MG63 (cell line): ENCODE measurements around the gene BMPR2. TPM values are rescaled to one million over a fixed set of nuclear protein-coding genes. Genes with fewer than 3 reads are reported as not detected.
"Not testable (repeated sequence)": the region's sequence is repeated elsewhere in the genome, so short reads cannot be mapped to it uniquely, and the experiment has no call there.

Experiments
- DNase-seq: peaks from one replicate; pipeline ENCODE4 v3.0.0-alpha.2; 2020
- H3K27me3 ChIP-seq: fragments of 250-450 bp; sonication (Bioruptor Pico); 2 replicates; pipeline ENCODE4 v1.5.1; 2020; ENCODE audit warnings: mild to moderate bottlenecking, moderate library complexity
- H3K36me3 ChIP-seq: fragments of 250-450 bp; sonication (Bioruptor Pico); 2 replicates; pipeline ENCODE4 v1.5.1; 2020; ENCODE audit warnings: mild to moderate bottlenecking, moderate library complexity
- H3K4me3 ChIP-seq: fragments of 250-450 bp; sonication (Bioruptor Pico); 2 replicates; pipeline ENCODE4 v1.5.1; 2020; ENCODE audit warnings: mild to moderate bottlenecking, moderate library complexity
- H3K9me3 ChIP-seq: fragments of 250-450 bp; sonication (Bioruptor Pico); 2 replicates; pipeline ENCODE4 v1.5.1; 2020; ENCODE audit warnings: mild to moderate bottlenecking, moderate library complexity
- total RNA-seq: library from RNA; depleted of rRNA; stranded (reverse); fragments of >200 nt; shearing (Covaris generic); gene quantifications from 2 replicates; pipeline ENCODE4 v1.2.3, GENCODE V29; 2014; ENCODE audit warnings: low replicate concordance

The BMPR2 gene
- total RNA-seq, 1 experiment from 2014 or later, result 9.4 TPM

DNA sequence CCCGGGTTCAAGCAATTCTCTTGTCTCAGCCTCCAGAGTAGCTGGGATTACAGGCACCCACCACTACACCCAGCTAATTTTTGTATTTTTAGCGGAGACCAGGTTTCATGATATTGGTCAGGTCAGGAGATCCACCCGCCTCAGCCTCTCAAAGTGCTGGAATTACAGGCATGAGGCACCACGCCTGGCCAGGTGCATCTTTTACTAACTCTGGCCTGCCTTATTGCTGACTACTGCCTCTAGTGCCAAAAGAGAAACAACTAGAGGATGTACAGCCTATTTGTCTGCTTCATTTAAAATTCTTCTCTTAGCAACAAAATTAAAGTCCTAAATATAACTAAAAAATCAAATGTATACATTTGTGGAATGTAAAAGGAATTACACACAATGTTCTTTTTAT is 115.4 kb downstream of the BMPR2 start:
- Histone ChIP-seq H3K4me3 (no peak overlapping the region), H3K9me3 (no peaks in the 10 kb centered on the region), H3K27me3 (no peaks in the 10 kb centered on the region), H3K36me3 (no peaks in the 10 kb centered on the region)
- no peak for DNase-seq

DNA sequence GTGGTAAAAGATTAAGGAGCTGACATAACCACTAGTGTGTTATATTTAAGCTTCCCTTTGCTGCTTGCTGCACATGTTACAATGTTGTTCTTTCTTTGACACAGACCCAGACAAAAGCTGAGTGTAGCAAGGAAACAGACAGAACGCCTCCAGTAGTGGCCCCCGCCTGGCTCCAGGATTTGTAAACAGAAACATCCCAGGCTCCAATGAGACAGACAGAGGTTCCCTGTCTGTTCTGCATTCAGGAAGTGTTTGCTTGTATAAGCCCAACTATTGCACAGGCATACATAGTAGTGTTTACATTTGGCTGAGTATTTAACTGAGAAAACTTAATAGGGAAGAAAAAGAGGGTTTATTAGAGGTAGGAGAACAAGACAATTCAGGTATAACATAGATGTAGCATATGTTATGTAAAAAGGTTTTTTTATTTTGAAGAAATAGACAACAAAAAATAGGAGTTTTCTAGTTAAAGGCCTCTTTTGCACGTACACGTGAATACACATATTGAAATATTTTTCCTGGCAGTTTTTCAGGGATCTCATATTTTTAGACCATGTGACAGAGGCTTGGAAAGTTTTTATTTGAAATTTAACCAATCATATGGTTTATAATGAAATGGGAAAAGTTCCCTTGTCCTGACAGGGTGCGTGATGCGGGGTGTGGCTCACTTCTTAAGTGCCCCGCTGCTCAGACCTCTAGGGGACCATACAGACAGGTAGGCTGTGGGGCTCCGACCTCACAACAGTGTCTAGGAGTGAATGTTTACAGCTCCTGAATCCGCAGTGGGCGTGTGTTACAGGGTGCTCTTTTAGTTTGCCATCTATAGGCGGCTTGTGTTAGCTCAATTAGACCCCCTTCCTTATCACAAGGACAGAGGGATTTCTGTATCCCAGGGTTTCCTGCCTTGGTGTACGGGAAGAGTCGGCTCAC is 118.4 kb downstream of the BMPR2 start:
- no peak overlapping the region for H3K4me3 ChIP-seq
- no peaks in the 10 kb centered on the region for H3K9me3 ChIP-seq
- no peaks in the 10 kb centered on the region for H3K36me3 ChIP-seq
- no peaks in the 10 kb centered on the region for H3K27me3 ChIP-seq
- peak; percentile 54 for DNase-seq

DNA sequence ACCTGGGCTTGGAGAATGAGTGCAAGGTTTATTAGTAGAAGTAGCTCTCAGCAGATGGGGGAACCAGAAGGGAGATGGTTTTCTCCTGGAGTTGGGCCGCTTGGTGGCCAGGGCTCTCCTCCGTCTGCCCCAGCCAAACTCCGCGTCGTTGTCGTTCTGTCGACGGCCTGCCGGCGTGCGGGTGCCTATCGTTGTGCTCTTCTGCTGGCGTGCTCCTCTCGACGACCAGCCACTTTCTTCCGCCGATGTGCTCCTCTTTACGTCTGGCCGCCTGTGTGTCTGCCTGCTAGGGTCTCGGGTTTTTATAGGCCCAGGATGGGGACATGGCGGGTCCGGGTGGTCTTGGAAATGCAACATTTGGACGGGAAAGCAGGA is 119.1 kb downstream of the BMPR2 start:
- H3K27me3 ChIP-seq, result no peaks in the 10 kb centered on the region
- no peaks in the 10 kb centered on the region for H3K9me3 ChIP-seq
- H3K36me3 ChIP-seq, result no peaks in the 10 kb centered on the region
- no peak for DNase-seq
- H3K4me3 ChIP-seq, result no peak overlapping the region

DNA sequence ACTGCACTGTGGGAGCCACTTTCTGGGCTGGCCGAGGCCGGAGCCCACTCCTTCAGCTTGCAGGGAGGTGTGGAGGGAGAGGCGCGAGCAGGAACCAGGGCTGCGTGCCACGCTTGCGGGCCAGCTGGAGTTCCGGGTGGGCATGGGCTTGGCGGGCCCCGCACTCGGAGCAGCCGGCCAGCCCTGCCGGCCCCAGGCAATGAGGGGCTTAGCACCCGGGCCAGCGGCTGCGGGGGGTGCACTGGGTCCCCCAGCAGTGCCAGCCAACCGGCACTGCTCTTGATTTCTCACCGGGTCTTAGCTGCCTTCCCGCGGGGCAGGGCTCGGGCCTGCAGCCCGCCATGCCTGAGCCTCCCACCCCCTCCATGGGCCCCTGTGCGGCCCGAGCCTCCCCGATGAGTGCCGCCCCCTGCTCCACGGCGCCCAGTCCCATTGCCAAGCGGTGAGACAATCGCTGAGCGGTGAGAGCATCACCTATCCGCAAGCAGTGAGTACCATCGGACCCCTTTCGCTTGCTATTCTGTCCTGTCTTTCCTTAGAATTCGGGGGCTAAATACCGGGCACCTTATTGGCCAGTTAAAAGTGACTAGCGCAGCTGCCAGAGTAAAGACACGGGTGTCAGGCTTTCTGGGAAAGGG is 120.8 kb downstream of the BMPR2 start:
- H3K36me3 ChIP-seq, H3K9me3 ChIP-seq, H3K27me3 ChIP-seq, H3K4me3 ChIP-seq, DNase-seq: not testable (repeated sequence)

DNA sequence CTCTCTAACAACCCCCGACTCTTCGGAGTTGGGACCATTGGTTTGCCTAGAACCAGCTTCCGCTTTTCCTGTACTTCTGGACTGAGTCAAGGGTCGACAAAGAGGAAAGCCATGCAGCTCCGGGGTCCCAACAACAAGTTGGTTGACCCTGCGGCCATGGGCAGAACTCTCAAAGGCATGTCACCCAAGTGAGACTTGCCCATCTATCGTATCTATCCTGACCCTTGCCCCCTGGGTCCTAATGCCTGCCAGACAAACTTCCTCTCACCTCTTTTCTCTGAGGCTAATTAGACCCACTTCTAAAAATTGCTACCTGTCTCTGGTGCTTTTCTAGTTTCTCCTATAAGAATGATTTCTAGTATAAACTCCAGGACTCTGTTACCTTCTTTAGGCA is 121.3 kb downstream of the BMPR2 start:
- not testable (repeated sequence) for H3K27me3 ChIP-seq, H3K36me3 ChIP-seq, H3K9me3 ChIP-seq, DNase-seq, H3K4me3 ChIP-seq

DNA sequence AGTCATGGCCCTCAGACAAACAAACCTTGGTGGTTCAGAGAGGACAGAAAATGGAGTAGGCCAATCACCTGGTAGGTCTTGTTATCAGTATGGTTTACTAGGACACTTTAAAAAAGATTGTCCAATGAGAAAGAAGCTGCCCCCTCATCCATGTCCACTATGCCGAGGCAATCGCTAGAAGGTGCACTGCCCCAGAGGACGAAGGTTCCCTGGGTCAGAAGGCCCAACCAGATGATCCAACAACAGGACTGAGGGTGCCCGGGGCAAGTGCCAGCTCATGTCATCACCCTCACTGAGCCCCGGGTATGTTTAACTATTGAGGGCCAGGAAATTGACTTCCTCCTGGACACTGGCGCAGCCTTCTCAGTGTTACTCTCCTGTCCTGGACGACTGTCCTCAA is 123.7 kb downstream of the BMPR2 start:
- DNase-seq, H3K27me3 ChIP-seq, H3K36me3 ChIP-seq, H3K9me3 ChIP-seq, H3K4me3 ChIP-seq: not testable (repeated sequence)

DNA sequence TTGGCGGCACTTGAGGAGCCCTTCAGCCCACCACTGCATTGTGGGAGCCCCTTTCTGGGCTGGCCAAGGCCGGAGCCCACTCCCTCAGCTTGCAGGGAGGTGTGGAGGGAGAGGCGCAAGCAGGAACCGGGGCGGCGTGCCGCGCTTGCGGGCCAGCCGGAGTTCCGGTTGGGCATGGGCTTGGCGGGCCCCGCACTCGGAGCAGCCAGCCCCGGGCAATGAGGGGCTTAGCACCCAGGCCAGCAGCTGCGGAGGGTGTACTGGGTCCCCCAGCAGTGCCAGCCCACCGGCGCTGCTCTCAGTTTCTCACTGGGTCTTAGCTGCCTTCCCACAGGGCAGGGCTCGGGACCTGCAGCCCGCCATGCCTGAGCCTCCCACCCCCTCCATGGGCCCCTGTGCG is 127.1 kb downstream of the BMPR2 start:
- not testable (repeated sequence) for H3K9me3 ChIP-seq, H3K27me3 ChIP-seq, DNase-seq, H3K36me3 ChIP-seq, H3K4me3 ChIP-seq

DNA sequence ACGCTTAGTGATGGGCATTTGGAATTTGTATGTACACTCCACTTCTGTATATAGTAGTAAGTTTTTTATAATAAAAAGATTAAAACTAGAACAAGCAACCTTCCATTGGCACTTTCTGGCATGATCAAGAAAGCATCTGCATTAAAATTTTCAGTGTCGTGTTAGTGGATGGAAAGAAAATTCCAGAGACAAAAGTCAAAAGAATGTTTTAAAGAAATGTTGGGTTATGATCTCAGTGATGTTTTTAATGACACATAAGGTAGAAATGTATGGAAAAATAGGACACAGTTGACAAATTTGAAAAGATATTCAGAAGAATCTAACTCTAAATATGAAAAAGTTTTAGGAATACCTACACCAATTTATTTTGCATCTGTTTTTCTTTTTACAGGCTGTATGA is 132.6 kb downstream of the BMPR2 start:
- Histone ChIP-seq H3K27me3 (no peaks in the 10 kb centered on the region), H3K9me3 (no peaks in the 10 kb centered on the region), H3K4me3 (no peak overlapping the region), H3K36me3 (no peaks in the 10 kb centered on the region)
- DNase-seq, result no peak

DNA sequence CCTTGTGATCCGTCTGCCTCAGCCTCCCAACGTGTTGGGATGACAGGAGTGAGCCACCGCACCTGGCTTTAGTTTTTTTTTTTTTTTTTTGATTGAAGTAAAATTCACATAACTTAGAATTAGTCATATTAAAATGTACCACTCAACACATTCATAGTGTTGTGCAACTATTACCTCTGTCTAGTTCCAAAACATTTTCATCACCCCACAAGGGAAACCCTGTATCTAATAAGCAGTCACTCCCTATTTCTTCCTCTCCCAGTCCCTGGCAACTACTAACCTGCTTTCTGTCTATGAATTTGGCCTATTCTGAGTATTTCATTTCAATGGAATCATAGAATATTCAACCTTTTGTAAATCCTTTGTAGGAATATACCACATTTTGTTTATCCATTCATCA is 134.8 kb downstream of the BMPR2 start:
- Histone ChIP-seq H3K4me3 (no peak overlapping the region), H3K27me3 (no peaks in the 10 kb centered on the region), H3K9me3 (no peaks in the 10 kb centered on the region), H3K36me3 (no peaks in the 10 kb centered on the region)
- DNase-seq, result no peak

DNA sequence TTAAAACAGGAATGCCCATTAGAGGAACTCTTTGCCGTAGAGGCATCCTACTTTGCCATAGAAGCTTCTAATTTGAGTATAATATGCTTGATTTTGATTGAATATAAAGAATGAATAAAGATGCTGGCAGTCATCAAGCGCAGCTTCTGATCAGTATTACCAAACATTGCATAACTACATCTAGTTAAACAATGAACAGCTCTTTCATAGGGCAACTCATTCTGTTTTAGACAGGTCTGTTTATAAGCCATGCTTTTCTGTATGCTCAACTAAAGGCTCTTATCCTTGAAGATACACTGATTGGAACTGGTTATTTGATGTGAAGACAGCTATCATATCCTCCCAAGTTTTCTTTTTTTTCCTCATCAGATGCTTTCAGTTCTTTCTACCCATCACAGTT is 136.0 kb downstream of the BMPR2 start:
- no peaks in the 10 kb centered on the region for H3K27me3 ChIP-seq
- no peak for DNase-seq
- no peaks in the 10 kb centered on the region for H3K36me3 ChIP-seq
- no peaks in the 10 kb centered on the region for H3K9me3 ChIP-seq
- no peak overlapping the region for H3K4me3 ChIP-seq

DNA sequence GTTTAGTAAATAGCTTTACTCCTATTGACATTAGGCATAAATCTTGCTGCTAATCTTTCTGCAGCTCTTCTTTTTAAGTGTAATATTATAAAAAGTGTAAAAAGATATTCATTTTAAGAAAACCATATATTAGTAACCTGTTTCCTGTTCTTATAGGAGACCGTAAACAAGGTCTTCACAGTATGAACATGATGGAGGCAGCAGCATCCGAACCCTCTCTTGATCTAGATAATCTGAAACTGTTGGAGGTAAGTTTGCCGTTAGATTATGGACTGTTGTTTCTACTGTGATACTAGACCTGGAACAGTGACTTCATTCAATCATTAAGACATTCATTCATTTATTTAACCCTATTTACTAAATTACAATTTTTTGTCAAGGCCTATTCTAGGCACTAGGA is 138.6 kb downstream of the BMPR2 start:
- H3K4me3 ChIP-seq, result no peak overlapping the region
- no peaks in the 10 kb centered on the region for H3K27me3 ChIP-seq
- no peak for DNase-seq
- H3K9me3 ChIP-seq, result no peaks in the 10 kb centered on the region
- no peaks in the 10 kb centered on the region for H3K36me3 ChIP-seq

DNA sequence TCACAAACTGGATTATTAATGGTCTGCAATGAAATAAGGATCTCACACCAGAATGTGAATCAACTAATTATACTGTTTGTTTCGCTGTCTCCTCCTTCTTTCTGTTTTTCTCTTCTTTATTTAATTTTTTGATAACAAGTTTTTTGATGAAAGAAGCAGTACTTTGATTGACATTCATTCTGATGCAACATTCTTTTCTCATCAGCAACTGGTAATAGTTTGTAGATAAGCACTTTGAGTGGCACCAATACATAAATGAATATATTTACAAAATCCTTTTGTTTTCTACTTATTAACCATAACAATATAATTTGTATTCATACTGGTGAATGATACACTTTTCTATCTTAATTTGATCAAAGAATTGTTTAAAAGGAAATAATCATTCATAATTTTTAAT is 143.3 kb downstream of the BMPR2 start:
- H3K9me3 ChIP-seq, result no peaks in the 10 kb centered on the region
- no peaks in the 10 kb centered on the region for H3K36me3 ChIP-seq
- H3K27me3 ChIP-seq, result no peaks in the 10 kb centered on the region
- no peak for DNase-seq
- H3K4me3 ChIP-seq, result no peak overlapping the region

DNA sequence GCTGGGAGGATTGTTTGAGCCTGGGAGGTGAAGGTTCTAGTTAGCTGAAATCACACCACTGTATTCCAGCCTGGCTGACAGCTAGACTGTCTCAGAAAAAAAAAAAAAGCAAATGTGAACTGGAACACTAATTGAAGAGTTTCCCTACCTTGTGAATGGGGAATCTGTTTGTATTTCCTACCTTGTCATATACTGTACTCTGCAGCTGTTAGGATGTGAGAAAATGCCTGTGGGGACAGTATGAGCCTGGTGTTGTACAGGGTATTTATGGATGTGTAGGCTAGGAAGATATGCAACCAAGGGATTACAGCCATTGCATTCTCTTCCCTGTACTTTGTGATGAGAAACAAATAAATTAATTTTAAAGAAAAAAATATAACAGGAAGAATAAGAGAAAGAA is 145.3 kb downstream of the BMPR2 start:
- DNase-seq, result no peak
- Histone ChIP-seq H3K4me3 (no peak overlapping the region), H3K27me3 (no peaks in the 10 kb centered on the region), H3K36me3 (no peaks in the 10 kb centered on the region), H3K9me3 (no peaks in the 10 kb centered on the region)

DNA sequence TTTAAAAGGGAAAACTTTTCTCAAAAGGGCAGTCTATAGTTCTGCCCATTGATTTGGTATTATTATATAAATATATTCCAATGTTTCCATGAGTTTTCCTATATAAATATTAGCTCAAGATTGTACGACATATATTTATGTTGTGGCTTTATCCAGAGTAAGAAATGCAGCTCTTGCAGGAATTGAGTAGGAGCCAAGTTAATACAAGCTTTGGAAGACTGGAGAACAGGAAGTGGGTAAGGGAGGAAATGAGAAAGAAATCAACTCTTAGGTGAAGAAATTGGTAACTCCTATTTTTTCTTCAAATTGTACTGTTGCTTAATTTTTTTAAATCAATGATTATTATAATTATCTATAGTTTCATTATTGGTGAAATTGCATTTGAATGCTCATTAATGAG is 153.3 kb downstream of the BMPR2 start:
- Histone ChIP-seq H3K36me3 (peaks cover 4% of the 10 kb centered on the region; the same call in 1 of the 2 replicates), H3K4me3 (no peak overlapping the region), H3K9me3 (no peaks in the 10 kb centered on the region), H3K27me3 (no peaks in the 10 kb centered on the region)
- DNase-seq, result no peak

DNA sequence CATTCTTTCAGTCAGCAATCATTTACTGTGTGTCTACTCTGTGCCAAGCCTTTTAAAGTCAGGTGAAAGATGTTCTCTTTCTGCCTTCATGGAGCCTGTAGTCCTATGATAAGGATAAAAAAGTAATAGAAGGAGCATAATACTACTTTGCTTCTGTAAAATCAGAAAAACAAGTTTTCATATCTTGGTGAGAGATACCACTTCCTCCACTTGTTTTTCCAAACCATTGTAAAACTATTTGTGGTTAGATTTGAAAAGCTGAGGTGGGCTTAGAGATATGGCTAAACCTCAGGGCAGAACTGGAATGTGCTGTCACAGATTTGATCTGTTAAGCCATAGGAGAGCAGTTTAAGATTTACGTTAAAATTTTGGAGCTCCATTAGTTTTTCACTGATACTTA is 153.9 kb downstream of the BMPR2 start:
- DNase-seq, result no peak
- H3K36me3 ChIP-seq, result peaks cover 4% of the 10 kb centered on the region; the same call in 1 of the 2 replicates
- H3K9me3 ChIP-seq, result no peaks in the 10 kb centered on the region
- no peaks in the 10 kb centered on the region for H3K27me3 ChIP-seq
- no peak overlapping the region for H3K4me3 ChIP-seq

DNA sequence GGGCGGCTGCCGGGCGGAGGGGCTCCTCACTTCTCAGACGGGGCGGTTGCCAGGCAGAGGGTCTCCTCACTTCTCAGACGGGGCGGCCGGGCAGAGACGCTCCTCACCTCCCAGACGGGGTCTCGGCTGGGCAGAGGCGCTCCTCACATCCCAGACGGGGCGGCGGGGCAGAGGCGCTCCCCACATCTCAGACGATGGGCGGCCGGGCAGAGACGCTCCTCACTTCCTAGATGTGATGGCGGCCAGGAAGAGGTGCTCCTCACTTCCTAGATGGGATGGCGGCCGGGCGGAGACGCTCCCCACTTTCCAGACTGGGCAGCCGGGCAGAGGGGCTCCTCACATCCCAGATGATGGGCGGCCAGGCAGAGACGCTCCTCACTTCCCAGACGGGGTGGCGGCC is 159.2 kb downstream of the BMPR2 start:
- H3K27me3 ChIP-seq, H3K9me3 ChIP-seq, H3K4me3 ChIP-seq, H3K36me3 ChIP-seq, DNase-seq: not testable (repeated sequence)

DNA sequence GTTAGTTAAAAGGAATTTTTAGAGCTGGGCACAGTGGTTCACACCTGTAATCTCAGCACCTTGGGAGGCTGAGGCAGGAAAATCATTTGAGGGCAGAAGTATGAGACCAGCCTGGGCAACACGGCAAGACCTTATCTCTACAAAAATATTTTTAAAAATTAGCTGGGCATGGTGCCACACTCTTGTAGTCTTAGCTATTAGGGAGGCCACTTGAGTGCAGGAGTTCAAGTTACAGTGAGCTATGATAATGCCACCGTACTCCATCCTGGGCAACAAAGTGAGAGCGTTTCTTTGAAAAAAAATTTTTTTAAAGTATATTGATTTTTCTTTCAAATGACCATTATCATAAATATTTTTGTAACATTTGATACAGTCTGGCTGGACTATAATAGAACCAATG is 165.0 kb downstream of the BMPR2 start:
- Histone ChIP-seq H3K36me3 (no peaks in the 10 kb centered on the region; the same call in 1 of the 2 replicates), H3K27me3 (no peaks in the 10 kb centered on the region), H3K4me3 (no peak overlapping the region), H3K9me3 (no peaks in the 10 kb centered on the region)
- no peak for DNase-seq

DNA sequence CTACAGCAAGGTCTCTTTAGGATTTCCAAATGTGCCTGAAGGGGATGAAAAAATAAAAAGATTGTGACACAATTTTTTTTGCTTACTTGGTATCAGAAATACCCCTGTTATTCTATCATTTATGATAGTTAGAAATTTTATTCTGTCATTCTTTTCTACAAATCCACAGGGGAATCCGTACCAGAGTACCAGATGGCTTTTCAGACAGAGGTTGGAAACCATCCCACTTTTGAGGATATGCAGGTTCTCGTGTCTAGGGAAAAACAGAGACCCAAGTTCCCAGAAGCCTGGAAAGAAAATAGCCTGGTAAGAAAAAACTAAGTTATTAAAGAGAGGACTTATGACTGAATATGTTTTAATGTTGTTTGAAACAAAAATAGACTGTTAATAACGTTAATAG is 166.0 kb downstream of the BMPR2 start:
- H3K4me3 ChIP-seq, result no peak overlapping the region
- no peak for DNase-seq
- no peaks in the 10 kb centered on the region for H3K27me3 ChIP-seq
- no peaks in the 10 kb centered on the region for H3K9me3 ChIP-seq
- H3K36me3 ChIP-seq, result no peaks in the 10 kb centered on the region; the same call in 1 of the 2 replicates
